HG02970 (cell line): Measurements from ENCODE around the gene DNAH14.

Experiments
- ATAC-seq: cut with Tn5 transposase; IDR thresholded peaks from one replicate; pipeline ENCODE4 v1.9.1; 2021; ENCODE audit warnings: mild to moderate bottlenecking, moderate library complexity, moderate number of reproducible peaks; ENCODE audit not compliant: unreplicated experiment, low FRiP score

Gene DNAH14

GRCh38 chr1:225441314-225442122 is 512.0 kb downstream of the DNAH14 start:
- no peak for ATAC-seq

- ATAC-seq: no peak
Observed at GRCh38 chr1:225442123-225442505, 512.6 kb downstream of the DNAH14 start.

GRCh38 chr1:225445639-225446594 is 516.4 kb downstream of the DNAH14 start:
- no peak for ATAC-seq

DNA sequence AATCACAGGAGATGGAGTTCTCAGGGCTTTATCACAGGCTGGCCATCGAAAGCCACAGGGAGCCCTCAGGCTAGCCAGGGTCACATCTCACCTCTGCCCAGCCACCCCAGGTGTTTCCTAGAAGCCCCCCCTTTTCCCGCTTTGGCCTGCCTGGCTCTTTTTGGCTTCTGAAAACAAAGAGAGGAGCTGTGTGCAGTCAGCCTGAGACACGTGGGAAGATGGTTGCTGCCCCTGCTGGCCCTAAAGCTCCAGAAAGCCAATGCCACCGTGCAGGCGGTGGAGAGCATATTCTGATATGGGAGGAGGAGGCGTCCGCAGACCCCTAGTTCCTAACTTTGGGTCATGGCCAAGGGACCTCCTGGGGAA is 517.1 kb downstream of the DNAH14 start:
- ATAC-seq: no peak

DNA sequence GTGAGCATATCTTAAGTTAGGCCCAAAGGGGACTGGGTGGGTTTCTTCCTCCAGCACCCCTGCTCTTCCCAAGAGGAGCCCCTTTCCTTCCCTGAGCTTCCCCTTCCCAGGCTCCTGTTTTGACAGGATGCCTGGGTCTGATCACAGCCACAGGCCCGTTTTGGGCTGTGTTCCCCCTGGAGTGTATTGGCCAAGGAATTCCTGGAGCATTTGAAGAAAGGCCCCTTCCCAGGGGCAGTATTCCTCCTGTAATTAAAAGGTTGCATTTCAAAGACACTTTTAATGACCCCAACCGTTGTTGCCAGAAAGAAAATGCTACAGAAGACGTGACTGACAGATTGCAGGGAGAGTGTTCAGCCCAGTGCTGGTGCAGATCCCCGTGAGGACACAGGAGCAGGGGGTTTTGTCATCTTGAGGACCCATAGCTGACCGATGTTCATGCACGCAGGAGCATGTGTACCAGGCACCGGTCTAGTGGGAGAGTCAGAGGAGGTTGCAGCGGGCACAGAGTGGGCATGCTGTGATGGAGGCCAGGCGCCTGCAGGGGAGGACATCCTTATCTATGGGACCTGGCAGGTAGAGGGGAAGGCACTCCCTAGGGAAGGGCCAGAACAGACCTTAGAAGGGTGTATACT is 517.6 kb downstream of the DNAH14 start:
- no peak for ATAC-seq

- ATAC-seq: no peak
Observed at GRCh38 chr1:225447650-225448089, 518.2 kb downstream of the DNAH14 start.

- no peak for ATAC-seq
Observed at GRCh38 chr1:225448146-225448805, 518.8 kb downstream of the DNAH14 start.
